WI38 (cell line): ENCODE measurements around the gene ZNF783.
A peak's percentile ranks its signal among the peaks of the same experiment; 100 is the strongest.

Experiments used
- H3K4me3 ChIP-seq: 2 replicates; pipeline ENCODE4 v1.5.1; 2011; ENCODE audit warnings: low read depth, mild to moderate bottlenecking, control low read depth, low read length
- TF ChIP-seq, protein P1 (sequence below): IDR thresholded peaks from 2 replicates; pipeline ENCODE4 v1.5.1; 2012; ENCODE audit warnings: low read depth, mild to moderate bottlenecking, control low read depth, low read length

Gene ZNF783

DNA sequence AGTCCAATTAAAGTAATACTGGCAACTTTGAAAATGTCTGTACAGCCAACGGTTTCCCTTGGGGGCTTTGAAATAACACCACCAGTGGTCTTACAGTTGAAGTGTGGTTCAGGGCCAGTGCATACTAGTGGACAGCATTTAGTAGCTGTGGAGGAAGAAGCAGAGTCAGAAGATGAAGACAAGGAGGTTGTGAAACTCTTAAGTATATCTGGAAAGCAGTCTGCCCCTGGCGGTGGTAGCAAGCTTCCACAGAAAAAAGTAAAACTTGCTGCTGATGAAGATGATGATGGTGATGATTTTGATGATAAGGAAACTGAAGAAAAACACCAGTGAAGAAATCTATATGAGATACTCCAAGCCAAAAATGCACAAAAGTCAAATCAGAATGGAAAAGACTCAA, 72.2 kb downstream of the ZNF783 start:
- TF ChIP-seq, protein P1, sequence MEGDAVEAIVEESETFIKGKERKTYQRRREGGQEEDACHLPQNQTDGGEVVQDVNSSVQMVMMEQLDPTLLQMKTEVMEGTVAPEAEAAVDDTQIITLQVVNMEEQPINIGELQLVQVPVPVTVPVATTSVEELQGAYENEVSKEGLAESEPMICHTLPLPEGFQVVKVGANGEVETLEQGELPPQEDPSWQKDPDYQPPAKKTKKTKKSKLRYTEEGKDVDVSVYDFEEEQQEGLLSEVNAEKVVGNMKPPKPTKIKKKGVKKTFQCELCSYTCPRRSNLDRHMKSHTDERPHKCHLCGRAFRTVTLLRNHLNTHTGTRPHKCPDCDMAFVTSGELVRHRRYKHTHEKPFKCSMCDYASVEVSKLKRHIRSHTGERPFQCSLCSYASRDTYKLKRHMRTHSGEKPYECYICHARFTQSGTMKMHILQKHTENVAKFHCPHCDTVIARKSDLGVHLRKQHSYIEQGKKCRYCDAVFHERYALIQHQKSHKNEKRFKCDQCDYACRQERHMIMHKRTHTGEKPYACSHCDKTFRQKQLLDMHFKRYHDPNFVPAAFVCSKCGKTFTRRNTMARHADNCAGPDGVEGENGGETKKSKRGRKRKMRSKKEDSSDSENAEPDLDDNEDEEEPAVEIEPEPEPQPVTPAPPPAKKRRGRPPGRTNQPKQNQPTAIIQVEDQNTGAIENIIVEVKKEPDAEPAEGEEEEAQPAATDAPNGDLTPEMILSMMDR: peak; percentile 9; the same call in 1 of the 2 replicates
- no peak overlapping the region for H3K4me3 ChIP-seq
